Measurements from ENCODE around the gene P4HB.
"Not testable (repeated sequence)": the region's sequence is repeated elsewhere in the genome, so short reads cannot be mapped to it uniquely, and the experiment has no call there.

P4HB gene

GRCh38 chr17:81844887-81845286 lies 15.4 kb downstream of the P4HB start:
- no peak for DNase-seq

DNA sequence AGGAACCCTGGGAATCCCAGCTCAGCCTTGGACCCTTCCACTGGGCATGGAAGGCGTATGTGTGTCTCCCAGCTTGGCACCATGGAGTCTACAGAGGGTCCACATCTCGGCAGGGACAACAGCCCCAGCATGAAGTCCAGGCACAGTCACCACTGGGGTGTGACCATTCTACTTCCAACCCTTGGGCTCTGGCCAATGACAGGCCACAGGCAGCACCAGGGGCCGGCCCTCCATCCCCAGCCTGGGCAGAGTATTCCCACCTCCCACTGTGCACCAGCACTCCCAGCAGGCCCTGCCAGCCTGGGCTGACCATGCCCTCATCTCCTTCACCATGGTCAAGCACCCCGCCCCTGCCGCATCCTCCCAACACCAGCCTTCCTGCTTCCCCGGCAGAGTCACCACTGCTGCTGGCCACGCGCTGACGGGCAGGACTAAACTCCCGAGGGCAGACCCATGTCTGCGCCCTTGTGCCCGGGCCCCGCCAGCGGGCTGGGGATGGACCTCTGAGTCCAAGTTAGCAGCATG lies 15.9 kb downstream of the P4HB start:
- no peak for DNase-seq

GRCh38 chr17:81843713-81844326 lies 16.5 kb downstream of the P4HB start:
- DNase-seq: no peak

GRCh38 chr17:81842725-81843504 lies 17.4 kb downstream of the P4HB start:
- no peak for DNase-seq

DNA sequence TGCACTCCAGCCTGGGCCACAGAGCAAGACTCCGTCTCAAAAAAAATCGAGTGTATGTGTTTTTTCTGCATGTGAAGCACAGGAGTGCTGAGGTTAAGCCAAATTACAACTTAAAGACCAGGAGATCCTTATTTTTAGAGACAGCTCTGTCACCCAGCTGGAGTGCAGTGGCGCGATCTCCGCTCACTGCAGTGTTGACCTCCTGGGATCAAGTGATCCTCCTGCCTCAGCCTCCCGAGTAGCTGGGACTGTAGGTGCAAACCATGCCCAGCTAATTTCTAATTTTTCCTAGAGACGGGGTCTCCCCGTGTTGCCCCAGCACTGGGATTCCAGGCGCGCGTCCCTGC lies 18.0 kb downstream of the P4HB start:
- no peak for DNase-seq

- no peak for DNase-seq
Observed at GRCh38 chr17:81841866-81842265, 18.5 kb downstream of the P4HB start.

- DNase-seq: no peak
Observed at GRCh38 chr17:81840826-81841778, 19.2 kb downstream of the P4HB start.

DNA sequence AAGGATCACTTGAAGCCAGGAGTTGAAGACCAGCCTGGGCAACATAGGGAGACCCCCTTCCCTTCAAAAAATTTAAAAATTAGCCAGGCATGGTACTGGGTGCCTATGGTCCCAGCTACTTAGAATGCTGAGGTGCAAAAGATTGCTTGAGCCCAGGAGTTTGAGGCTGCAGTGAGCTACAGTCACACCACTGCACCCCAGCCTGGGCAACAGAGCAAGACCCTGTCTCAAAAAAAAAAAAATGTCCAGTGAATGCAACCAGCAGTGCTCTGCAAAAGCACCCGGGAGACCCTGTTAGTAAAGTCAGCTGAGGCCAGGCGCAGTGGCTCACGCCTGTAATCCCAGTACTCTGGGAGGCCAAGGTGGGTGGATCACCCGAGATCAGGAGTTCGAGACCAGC lies 20.3 kb downstream of the P4HB start:
- not testable (repeated sequence) for DNase-seq

- DNase-seq: no peak
Observed at GRCh38 chr17:81839301-81839700, 21.0 kb downstream of the P4HB start.

- DNase-seq: no peak
Observed at GRCh38 chr17:81838753-81839255, 21.5 kb downstream of the P4HB start.

DNA sequence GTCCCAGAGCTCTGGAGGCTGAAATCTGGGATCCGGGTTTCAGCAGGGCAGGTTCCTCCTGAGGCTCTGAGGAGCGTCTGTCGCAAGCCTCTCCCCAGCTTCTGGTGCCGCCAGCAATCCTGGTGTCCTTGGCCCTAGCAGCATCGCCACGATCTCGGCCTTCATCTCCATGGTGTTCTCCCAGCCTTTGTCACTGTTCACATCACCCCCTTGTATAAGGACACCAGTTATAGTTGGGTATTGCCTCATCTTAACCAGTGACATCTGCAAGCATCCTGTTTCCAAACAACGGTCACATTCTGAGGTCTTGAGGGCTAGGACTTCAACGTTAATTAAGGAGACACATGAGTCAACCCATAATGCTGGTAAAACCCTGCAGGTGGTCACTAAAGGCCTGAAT lies 22.7 kb downstream of the P4HB start:
- no peak for DNase-seq

DNA sequence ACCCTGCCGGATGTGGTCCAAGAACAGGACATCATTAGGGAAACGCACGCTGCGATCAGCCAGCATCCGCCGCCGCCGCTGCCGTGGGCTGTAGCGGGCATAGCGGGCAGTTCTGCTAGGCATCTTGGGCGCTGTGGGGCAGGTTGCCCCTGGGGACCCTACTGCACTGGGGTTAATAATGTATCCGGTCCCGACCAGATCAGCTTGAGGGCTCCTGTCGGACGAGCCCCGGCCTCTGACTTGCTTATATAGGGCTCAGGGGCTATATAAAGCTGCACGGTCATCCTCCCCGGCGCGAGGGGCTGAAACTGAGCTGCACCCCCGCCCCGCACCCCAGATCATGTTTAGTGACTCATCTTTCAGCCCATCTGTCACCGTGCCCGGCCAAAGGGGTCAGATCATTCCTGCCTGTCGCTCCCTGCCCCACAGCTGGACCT lies 25.5 kb downstream of the P4HB start, which contains the start of gene PPP1R27:
TSS of gene PPP1R27 (minus strand) at position 220 of the 437 bp plus-strand sequence. CDS start at position 123, 97 bp downstream.
- no peak for DNase-seq

DNA sequence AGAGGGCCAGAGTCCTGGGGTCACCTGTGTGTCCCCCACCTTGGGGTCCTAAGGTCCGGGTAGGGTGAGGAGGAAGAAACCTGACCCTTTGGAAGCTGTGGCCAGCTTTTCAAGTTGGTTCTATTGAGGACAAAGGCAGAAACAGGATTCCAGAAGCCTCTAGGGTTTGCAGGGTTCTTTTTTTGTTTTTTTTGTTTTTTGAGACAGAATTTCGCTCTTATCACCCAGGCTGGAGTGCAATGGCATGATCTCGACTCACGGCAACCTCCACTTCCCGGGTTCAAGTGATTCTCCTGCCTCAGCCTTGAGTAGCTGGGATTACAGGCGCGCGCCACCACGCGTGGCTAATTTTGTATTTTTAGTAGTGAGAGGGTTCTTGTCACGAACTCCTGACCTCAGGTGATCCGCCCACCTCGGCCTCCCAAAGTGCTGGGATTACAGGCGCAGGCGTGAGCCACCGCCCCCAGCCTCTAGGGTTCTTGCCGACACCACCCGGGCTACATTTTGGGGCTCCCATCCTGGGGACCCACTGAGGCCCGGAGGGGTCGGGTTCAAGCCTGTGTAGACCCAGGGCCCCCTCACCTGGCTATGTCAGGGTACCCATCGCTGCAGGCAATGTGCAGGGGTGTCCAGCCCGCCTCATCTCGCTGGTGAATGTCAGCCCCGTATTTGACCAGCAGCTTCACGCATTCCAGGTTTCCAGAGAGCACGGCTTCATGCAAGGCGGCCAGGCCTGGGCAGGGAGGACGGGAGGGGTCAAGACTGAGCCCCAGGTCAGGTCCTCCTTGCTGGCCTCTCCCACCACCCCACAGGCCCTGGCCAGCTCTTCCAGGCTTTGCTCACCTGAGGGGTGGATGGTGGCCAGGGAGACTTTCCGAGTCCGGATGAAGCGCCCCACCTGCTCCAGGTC lies 26.2 kb downstream of the P4HB start:
- DNase-seq: no peak

GRCh38 chr17:81833160-81833920 lies 27.0 kb downstream of the P4HB start, which contains the start of gene MCRIP1:
Gene MCRIP1, minus strand, starts transcription at chr17:81833291. Its CDS starts 8,785 bp downstream, at chr17:81824506.
- DNase-seq: peak; percentile 53

DNA sequence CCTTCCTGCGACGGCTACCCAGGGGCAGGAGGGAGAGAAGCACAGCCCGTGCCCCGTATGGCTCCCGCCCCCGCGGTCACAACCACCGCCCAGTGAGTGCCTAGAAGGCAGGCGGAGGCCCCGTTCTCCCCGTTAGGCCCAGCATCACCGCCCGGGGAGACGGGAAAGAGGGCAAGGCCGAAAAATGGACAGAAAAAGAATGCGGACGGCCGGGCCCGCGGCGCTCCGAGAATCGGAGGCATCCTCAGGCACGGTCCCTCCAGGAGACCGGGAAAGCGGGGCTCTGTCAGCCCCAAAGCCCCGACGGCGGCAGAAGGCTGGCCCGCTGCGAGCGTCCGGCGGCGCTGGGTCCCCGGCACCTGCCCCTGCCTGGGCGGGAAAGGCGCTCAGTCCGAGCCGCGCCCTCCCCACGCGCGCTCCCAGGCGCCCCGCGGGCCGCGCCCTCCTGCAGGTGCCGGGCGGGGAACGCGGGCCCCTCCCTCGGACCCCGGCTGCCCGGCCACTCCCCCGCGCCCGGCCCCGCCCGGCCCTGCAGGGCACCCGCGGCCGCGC lies 27.7 kb downstream of the P4HB start:
- peak; percentile 21 for DNase-seq

DNA sequence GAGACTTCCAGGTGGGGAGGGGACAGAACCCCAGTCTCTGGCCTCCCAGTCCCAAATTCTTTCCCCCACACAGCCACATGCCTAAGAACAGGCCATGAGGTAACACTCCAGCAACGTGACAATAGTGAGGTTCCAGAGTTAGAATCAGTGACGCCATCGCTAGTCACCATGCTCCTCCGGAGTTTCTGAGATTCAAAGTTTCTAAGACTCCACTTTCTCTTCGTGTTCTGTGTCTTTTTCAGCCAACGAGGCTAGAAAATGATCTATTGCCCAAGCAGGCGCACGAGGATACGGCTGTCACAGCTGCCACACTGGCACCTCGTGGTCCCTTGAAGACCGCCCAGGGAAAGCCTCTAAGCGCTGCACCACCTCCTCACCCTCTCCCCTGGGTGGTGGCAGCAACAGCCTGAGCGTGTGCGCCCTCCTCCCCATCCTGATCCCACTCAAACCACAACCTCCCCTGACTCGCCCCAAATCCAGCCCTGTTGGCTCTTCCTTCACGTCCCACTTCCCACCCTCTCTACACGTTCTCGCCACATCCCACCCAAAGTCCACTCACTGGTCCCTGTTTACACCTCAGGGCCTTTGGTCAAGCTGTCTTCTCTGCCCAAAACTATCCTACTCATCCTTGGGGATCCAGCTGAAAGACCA lies 28.3 kb downstream of the P4HB start:
- DNase-seq: peak; percentile 15

- no peak for DNase-seq
Observed at GRCh38 chr17:81831563-81831956, 28.8 kb downstream of the P4HB start.

GRCh38 chr17:81829858-81830257 lies 30.5 kb downstream of the P4HB start:
- DNase-seq: no peak

GRCh38 chr17:81828656-81829055 lies 31.7 kb downstream of the P4HB start:
- no peak for DNase-seq
